Heart right ventricle (tissue), 16 donors: ENCODE measurements around the gene LYSMD2. TPM values are rescaled to one million over a fixed set of nuclear protein-coding genes. Genes with fewer than 3 reads are reported as not detected.

Experiments used
- ATAC-seq, 8 donors: fragments of 200-7000 bp; cut with Tn5 transposase; one replicate each; pipeline ENCODE4 v1.9.1; 2020; ENCODE audit warnings: mild to moderate bottlenecking in 8 of 8, moderate library complexity in 8 of 8, moderate number of reproducible peaks in 1 of 8
- DNase-seq, 2 donors: peaks; one replicate each; pipeline ENCODE4 v3.0.0-alpha.2; 2020
- H3K27ac ChIP-seq, 10 donors: fragments of 200-600 bp; sonication (generic) in 2 of 10; one replicate each; pipeline versions ENCODE4 v1.5.0 to v1.8.0; 2020 to 2022; ENCODE audit warnings: mild to moderate bottlenecking in 3 of 10
- H3K27me3 ChIP-seq, 7 donors: fragments of 200-600 bp; one replicate each; pipeline ENCODE4 v1.8.0; 2021 to 2022; ENCODE audit warnings: mild to moderate bottlenecking in 2 of 7
- H3K36me3 ChIP-seq, 9 donors: fragments of 200-600 bp; sonication (generic) in 1 of 9; one replicate each; pipeline versions ENCODE4 v1.5.0 to v1.8.0; 2020 to 2022; ENCODE audit warnings: mild to moderate bottlenecking in 2 of 9
- H3K4me1 ChIP-seq, 9 donors: fragments of 200-600 bp; sonication (generic) in 1 of 9; one replicate each; pipeline versions ENCODE4 v1.5.0 to v1.8.0; 2020 to 2022; ENCODE audit warnings: mild to moderate bottlenecking in 4 of 9
- H3K4me3 ChIP-seq, 10 donors: fragments of 200-600 bp; sonication (generic) in 2 of 10; one replicate each; pipeline versions ENCODE4 v1.5.0 to v1.8.0; 2020 to 2022; ENCODE audit warnings: mild to moderate bottlenecking in 7 of 10, moderate library complexity in 2 of 10
- H3K9me3 ChIP-seq, 11 donors: fragments of 200-600 bp in 10 of 11; sonication (generic) in 2 of 11; one replicate each; pipeline versions ENCODE4 v1.5.0 to v1.8.0; 2013 to 2022; ENCODE audit warnings: mild to moderate bottlenecking in 2 of 11, control low read depth in 1 of 11, moderate library complexity in 1 of 11
- WGBS, 2 donors: extraction: QIAGEN DNeasy Blood & Tissue Kit; methylation state at CpG; one replicate each; pipeline ENCODE4 v1.1.7; 2013; ENCODE audit warnings: inconsistent platforms in 1 of 2; 5-methylcytosine and 5-hydroxymethylcytosine counted together
- intact Hi-C, 10 donors: fragments of 100-400 bp; cut with DNase I; formaldehyde crosslinking; loops; one replicate each; pipeline versions ENCODE4 v1.11.1 to v1.14.2; 2022
- polyA plus RNA-seq, 2 donors: library from polyadenylated mRNA; stranded (reverse); fragments of 200-250 nt; gene quantifications; one replicate each; pipeline ENCODE4 v1.2.3, GENCODE V29; 2013
- total RNA-seq, 10 donors: library from RNA; stranded (reverse); fragmentation: NEBNext Ultra II Directional in 3 of 10; extraction: Animal tissue kit (Norgen Biotek cat#: 25700) in 3 of 10; gene quantifications; one replicate each; pipeline versions ENCODE4 v1.2.1 to v1.2.4, GENCODE V29; 2021 to 2023
- TF ChIP-seq, protein P1 (sequence below), 9 donors: fragments of 200-600 bp; sonication (generic) in 2 of 9; IDR thresholded peaks; one replicate each; pipeline versions ENCODE4 v1.5.0 to v1.8.0; 2021 to 2022; ENCODE audit warnings: antibody characterized with exemption in 9 of 9, mild to moderate bottlenecking in 5 of 9, moderate library complexity in 1 of 9
- donor health status: Arrhythmogenic right ventricular cardiomyopathy.
- donor health status: ischemic (EF 13 %, LVEDD 7.1; RV severe dilation, severe dysfunction).
- donor health status: healthy with polysubstance abuse.
- donor health status: DM: no; HTN: yes; CAD: no.
- donor health status: DM: no; HTN: no; CAD: no.
- donor health status: ischemic (EF 25% LVEDD 6.9; RV normal size, moderate dysfunction).
- donor health status: ischemic (EF 25% LVEDD 5.7; RV mildly dilated, moderate dysfunction).
- donor health status: healthy.
- donor health status: DM: yes; HTN: yes; CAD: no.
- donor health status: Ischemic cardiomyopathy.
- donor health status: ischemic (EF 35%, LVEDD 5.7; RV mildly dilated, moderate dysfunction).
- donor health status: nonischemic (EF 11% LVEDD 7.7; RV severe dilation, severe dysfunction).
- donor health status: DM: yes; HTN: yes; CAD: no.
- donor health status: PGD.
- donor health status: ischemic (EF 29% LVEDD 5.4; RV normal size, mild dysfunction).
- donor health status: nonischemic (EF 23%, LVEDD 6.1; RV moderate dilation, normal function).

Gene LYSMD2
- total and polyA plus RNA-seq, 12 donors: 1.7 to 8.6 (median 4.2) TPM

DNA sequence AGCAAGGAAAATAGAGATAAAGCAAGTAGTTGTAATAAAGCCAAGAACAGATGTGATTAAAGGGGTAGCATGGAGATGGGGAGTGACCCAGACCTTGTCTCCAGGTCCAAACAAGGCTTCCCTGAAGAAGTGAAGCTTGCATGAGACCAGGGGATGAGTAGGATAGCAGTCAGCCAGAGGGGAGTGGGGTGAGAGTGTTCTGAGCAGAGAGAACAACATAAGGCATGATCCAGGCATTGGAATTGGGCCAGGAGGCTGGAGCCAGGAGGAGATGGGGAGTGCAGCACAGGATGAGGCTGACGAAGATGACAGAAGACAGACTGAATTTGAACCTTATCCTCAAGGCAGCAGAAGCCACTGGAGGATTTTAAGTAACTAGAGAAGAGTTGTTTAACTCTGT lies 21.2 kb upstream of the LYSMD2 start:
- Histone ChIP-seq H3K27ac (peak overlapping the region in 7 of 10 donors; percentile 11 to 60 (median 47)), H3K27me3 (no peaks in the 10 kb centered on the region), H3K9me3 (peaks cover 0 to 6% (median 0%) of the 10 kb centered on the region in 11 donors), H3K36me3 (no peaks in the 10 kb centered on the region), H3K4me3 (no peak overlapping the region), H3K4me1 (peaks cover 0 to 59% (median 18%) of the 10 kb centered on the region in 9 donors)
- WGBS, 2 donors: 22 to 32% methylated on average over 1 of the region's 1 CpG
- TF ChIP-seq, protein P1, sequence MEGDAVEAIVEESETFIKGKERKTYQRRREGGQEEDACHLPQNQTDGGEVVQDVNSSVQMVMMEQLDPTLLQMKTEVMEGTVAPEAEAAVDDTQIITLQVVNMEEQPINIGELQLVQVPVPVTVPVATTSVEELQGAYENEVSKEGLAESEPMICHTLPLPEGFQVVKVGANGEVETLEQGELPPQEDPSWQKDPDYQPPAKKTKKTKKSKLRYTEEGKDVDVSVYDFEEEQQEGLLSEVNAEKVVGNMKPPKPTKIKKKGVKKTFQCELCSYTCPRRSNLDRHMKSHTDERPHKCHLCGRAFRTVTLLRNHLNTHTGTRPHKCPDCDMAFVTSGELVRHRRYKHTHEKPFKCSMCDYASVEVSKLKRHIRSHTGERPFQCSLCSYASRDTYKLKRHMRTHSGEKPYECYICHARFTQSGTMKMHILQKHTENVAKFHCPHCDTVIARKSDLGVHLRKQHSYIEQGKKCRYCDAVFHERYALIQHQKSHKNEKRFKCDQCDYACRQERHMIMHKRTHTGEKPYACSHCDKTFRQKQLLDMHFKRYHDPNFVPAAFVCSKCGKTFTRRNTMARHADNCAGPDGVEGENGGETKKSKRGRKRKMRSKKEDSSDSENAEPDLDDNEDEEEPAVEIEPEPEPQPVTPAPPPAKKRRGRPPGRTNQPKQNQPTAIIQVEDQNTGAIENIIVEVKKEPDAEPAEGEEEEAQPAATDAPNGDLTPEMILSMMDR (IDR thresholded peaks at IDR 0.05): no peak
- ATAC-seq (peak; percentile 78 to 88 (median 80)), DNase-seq (peak; percentile 52 to 56)
- intact Hi-C loops: no loop called here

DNA sequence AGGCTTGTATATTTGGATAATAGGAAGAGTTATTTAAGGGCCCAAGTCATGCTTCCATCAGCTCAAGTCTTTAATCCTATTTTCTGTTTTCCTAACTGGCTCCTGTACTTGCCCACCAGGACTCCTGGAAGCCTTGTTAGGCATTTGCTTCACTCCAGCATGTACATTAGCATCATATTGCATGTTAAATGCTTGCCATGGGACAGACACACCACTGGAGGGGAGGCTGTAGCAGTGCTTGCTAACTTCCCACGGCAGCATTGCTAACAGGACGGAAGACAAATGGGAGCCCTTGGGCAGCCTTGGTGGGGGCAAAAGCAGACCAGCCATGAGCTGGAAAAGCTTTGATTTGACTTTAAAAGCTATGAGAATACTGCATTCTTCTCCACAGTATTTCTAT lies 20.0 kb upstream of the LYSMD2 start:
- DNase-seq (no peak), ATAC-seq (no peak)
- intact Hi-C loops: no loop called here
- H3K9me3 ChIP-seq: peaks cover 0 to 6% (median 0%) of the 10 kb centered on the region in 11 donors
- TF ChIP-seq, protein P1 (IDR thresholded peaks at IDR 0.05): no peak
- no peaks in the 10 kb centered on the region for H3K27me3 ChIP-seq
- no peak overlapping the region for H3K27ac ChIP-seq
- peaks cover 0 to 71% (median 22%) of the 10 kb centered on the region in 9 donors for H3K4me1 ChIP-seq
- H3K36me3 ChIP-seq: no peaks in the 10 kb centered on the region
- no peak overlapping the region for H3K4me3 ChIP-seq
- 73 to 89% methylated on average over 2 of the region's 2 CpGs for WGBS, 2 donors

DNA sequence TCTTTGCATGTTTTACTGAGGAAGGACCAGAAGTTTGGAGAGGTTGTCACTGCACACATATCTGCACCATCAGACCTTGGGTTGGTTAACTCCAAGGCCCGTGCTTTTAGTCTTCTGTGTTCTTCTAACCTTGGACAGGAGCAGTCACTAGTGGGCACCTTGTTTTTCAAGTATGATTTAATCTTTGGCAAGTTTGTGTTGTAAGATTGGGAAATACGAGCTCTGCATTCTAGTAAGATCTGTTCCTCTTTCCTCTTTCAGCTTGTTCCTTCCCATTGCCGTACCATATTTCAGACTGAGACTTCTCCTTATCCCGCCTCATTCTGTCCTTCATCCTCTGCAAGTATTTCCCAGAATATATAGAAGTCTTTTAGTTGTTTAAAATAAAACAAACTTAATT lies 19.0 kb upstream of the LYSMD2 start:
- H3K27ac ChIP-seq: peak overlapping the region in 1 of 10 donors; percentile 27
- TF ChIP-seq, protein P1 (IDR thresholded peaks at IDR 0.05): no peak
- DNase-seq (no peak), ATAC-seq (no peak)
- no peak overlapping the region for H3K4me3 ChIP-seq
- intact Hi-C loops: no loop called here
- no peaks in the 10 kb centered on the region for H3K36me3 ChIP-seq
- peaks cover 4 to 76% (median 27%) of the 10 kb centered on the region in 9 donors for H3K4me1 ChIP-seq
- 78% methylated on average over 4 of the region's 4 CpGs for WGBS, 2 donors
- peaks cover 0 to 6% (median 0%) of the 10 kb centered on the region in 11 donors for H3K9me3 ChIP-seq
- no peaks in the 10 kb centered on the region for H3K27me3 ChIP-seq

DNA sequence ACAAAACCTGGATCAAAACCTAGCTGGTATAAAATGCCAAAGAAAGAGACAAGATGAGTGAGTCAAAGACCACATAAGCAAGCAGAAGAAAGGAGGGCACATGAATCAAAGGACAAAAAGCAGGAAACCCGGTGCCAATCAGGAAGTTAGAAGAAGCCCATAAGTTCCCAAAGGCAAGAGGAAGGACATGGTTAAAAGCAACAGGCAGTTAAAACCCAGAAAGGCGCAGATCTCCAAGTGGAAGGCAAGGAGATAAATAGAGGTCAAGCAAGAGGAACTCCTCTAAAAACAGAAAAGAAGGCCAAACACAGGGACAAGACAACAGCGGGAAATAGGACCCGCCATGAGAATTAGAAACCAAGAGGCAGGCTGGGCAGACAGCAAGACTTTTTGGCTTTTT lies 18.3 kb upstream of the LYSMD2 start:
- TF ChIP-seq, protein P1 (IDR thresholded peaks at IDR 0.05): no peak
- Histone ChIP-seq H3K27ac (peak overlapping the region in 1 of 10 donors; percentile 27), H3K36me3 (no peaks in the 10 kb centered on the region), H3K27me3 (no peaks in the 10 kb centered on the region), H3K9me3 (peaks cover 0 to 6% (median 0%) of the 10 kb centered on the region in 11 donors), H3K4me3 (no peak overlapping the region), H3K4me1 (peaks cover 4 to 78% (median 31%) of the 10 kb centered on the region in 9 donors)
- no peak for ATAC-seq
- intact Hi-C loops: no loop called here
- WGBS, 2 donors: 77 to 82% methylated on average over 4 of the region's 4 CpGs
- DNase-seq: no peak
